ENCODE data around the gene DUSP23.

DNA sequence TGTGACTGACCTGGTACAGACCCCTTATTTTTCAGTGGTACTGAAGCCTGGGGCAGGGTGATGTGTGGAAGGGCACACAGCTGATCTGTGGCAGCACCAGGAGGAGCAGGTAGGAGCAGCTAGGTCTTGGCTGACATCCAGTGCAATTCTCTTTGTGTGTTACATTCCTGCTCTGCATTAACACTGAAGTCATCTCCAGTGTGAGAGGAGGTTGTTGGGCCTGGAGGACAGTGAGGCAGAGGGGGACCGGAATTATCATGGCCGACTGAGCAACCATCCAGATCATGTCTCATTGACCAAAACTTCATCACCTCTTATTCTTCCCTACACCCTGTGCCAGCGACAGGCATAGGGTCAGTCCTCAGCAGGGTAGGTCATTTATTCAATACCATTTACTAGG is 47.4 kb downstream of the DUSP23 start:
- no peak for TF ChIP-seq CTCF (IDR thresholded peaks at IDR 0.05)
- TF ChIP-seq POLR2A (IDR thresholded peaks at IDR 0.05), result no peak
- no peak for TF ChIP-seq POLR2AphosphoS5 (IDR thresholded peaks at IDR 0.05)
